GM21423 (cell line): ENCODE results near the gene WDR45.

Experiments used
- ATAC-seq: cut with Tn5 transposase; IDR thresholded peaks from one replicate; pipeline ENCODE4 v1.9.1; 2021; ENCODE audit warnings: mild to moderate bottlenecking, moderate library complexity; ENCODE audit not compliant: unreplicated experiment

WDR45 gene

GRCh38 chrX:49053223-49054072 is 26.2 kb downstream of the WDR45 start:
- no peak for ATAC-seq

GRCh38 chrX:49043987-49044281 is 35.8 kb downstream of the WDR45 start:
- no peak for ATAC-seq

GRCh38 chrX:49043220-49043986 is 36.3 kb downstream of the WDR45 start, which contains the start of gene TFE3:
TSS of gene TFE3 (minus strand) at chrX:49043357. CDS start at chrX:49043226, 131 bp downstream.
- peak; percentile 90 for ATAC-seq

GRCh38 chrX:49042581-49043219 is 37.0 kb downstream of the WDR45 start:
- no peak for ATAC-seq

GRCh38 chrX:49041744-49042580 is 37.7 kb downstream of the WDR45 start:
- ATAC-seq, result no peak

- ATAC-seq, result no peak
These were observed 39.2 kb downstream of the WDR45 start for GRCh38 chrX:49040376-49040955.

GRCh38 chrX:49039598-49040375 is 39.9 kb downstream of the WDR45 start:
- ATAC-seq, result no peak

GRCh38 chrX:49037883-49038475 is 41.7 kb downstream of the WDR45 start:
- ATAC-seq, result no peak

GRCh38 chrX:49030283-49030682 is 49.4 kb downstream of the WDR45 start:
- ATAC-seq, result no peak

- no peak for ATAC-seq
These were observed 49.8 kb downstream of the WDR45 start for GRCh38 chrX:49029876-49030275.
